Measurements from ENCODE around the gene VPS37B. TPM values are rescaled to one million over a fixed set of nuclear protein-coding genes. Genes with fewer than 3 reads are reported as not detected.

VPS37B gene
- total and polyA plus RNA-seq, 2 donors (not counting 3 experiments of a cell fraction or from before 2014, with no cell fraction given) = 39.5 to 45.9 TPM

GRCh38 chr12:122937622-122938091 lies 41.7 kb upstream of the VPS37B start:
- BruUV-seq (replicated peaks) = no TSS peak
- POLR2A ChIA-PET = no interaction called here

More at GRCh38 chr12:122937622-122938091, 41.7 kb upstream of the VPS37B start:
- dilution Hi-C loops (cut with MboI; ENCODE audit: extremely low pct_ligation_motif_present, low sequenced_read_pairs) = no loop called here
- no peak for FAIRE-seq
- intact Hi-C loops (cut with micrococcal nuclease) = no loop called here
- CTCF ChIA-PET = interaction anchor here (1.0 to 1.3 kb wide), 2 partner anchors 77 to 301 kb away, joined by 3 read pairs; no protein-coding TSS in a partner anchor
- no peaks in the 10 kb centered on the region for H3K9me3 ChIP-seq (replicated peaks; ENCODE audit: control insufficient read depth, insufficient read depth, low read length)
- no peaks in the 10 kb centered on the region for H3K79me2 ChIP-seq (ENCODE audit: control insufficient read depth, insufficient read depth, low read length)
- H2AFZ ChIP-seq (ENCODE audit: low read depth, low read length) = no peak overlapping the region
- no peak for DNase-seq (ENCODE audit: low read depth, low spot score)
- H3K27me3 ChIP-seq (ENCODE audit: control insufficient read depth in 2 of 2, insufficient read depth in 2 of 2, low read length in 2 of 2) = no peaks in the 10 kb centered on the region
- no peak overlapping the region for H3K27ac ChIP-seq (ENCODE audit: insufficient read depth, low read depth, low read length)
- H3K36me3 ChIP-seq (ENCODE audit: control insufficient read depth in 2 of 2, extremely low read depth in 1 of 2, insufficient read depth in 2 of 2, low read length in 2 of 2) = peaks cover 0 to 2% of the 10 kb centered on the region in 2 experiments
- no peaks in the 10 kb centered on the region for H3K9me1 ChIP-seq (replicated peaks; ENCODE audit: control insufficient read depth, extremely low read depth, insufficient read depth, low read length)
- no peak for TF ChIP-seq MYC (IDR thresholded peaks at IDR 0.05; ENCODE audit: low read depth, low read length)
- TF ChIP-seq JUN (IDR thresholded peaks at IDR 0.05; ENCODE audit: borderline replicate concordance, insufficient read depth, insufficient read length, low read depth) = no peak
- TF ChIP-seq CTCF (IDR thresholded peaks at IDR 0.05; ENCODE audit: extremely low read depth in 1 of 2, insufficient read depth in 1 of 2, low read depth in 1 of 2, low read length in 2 of 2) = no peak
- TF ChIP-seq POLR2AphosphoS5 (IDR thresholded peaks at IDR 0.05; ENCODE audit: insufficient read depth, low read depth, low read length) = no peak
- TF ChIP-seq, protein P1, sequence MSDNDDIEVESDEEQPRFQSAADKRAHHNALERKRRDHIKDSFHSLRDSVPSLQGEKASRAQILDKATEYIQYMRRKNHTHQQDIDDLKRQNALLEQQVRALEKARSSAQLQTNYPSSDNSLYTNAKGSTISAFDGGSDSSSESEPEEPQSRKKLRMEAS (IDR thresholded peaks at IDR 0.05; ENCODE audit: insufficient read depth, insufficient read length) = no peak
- TF ChIP-seq POLR2A (IDR thresholded peaks at IDR 0.05; ENCODE audit: low read depth, low read length) = no peak
- TF ChIP-seq FOS (IDR thresholded peaks at IDR 0.05; ENCODE audit: borderline replicate concordance, insufficient read depth, low read length) = no peak
- no peak for TF ChIP-seq EZH2 (IDR thresholded peaks at IDR 0.05; ENCODE audit: borderline replicate concordance, low read depth, low read length, severe bottlenecking)
- no peak for TF ChIP-seq GATA2 (IDR thresholded peaks at IDR 0.05; ENCODE audit: insufficient read depth, insufficient read length, low read depth, low read length)
- peaks cover 2% of the 10 kb centered on the region for H3K4me1 ChIP-seq (ENCODE audit: control insufficient read depth, extremely low read depth, insufficient read depth, low read length)
- H4K20me1 ChIP-seq (replicated peaks; ENCODE audit: control insufficient read depth, extremely low read depth, insufficient read depth, low read length) = no peaks in the 10 kb centered on the region
- H3K4me2 ChIP-seq (ENCODE audit: insufficient read depth, low read length) = no peak overlapping the region
- no peak overlapping the region for H3K9ac ChIP-seq (replicated peaks; ENCODE audit: extremely low read depth, insufficient read depth, low read length)
- no peak overlapping the region for H3K4me3 ChIP-seq (replicated peaks in 1 of 3; ENCODE audit: insufficient read depth in 1 of 3, low read depth in 1 of 3, low read length in 3 of 3)
